GM19395 (cell line): ENCODE data around the gene PUS10.

Experiments
- ATAC-seq: cut with Tn5 transposase; IDR thresholded peaks from one replicate; pipeline ENCODE4 v1.9.1; 2021; ENCODE audit warnings: mild to moderate bottlenecking, moderate library complexity; ENCODE audit not compliant: unreplicated experiment

PUS10 gene

DNA sequence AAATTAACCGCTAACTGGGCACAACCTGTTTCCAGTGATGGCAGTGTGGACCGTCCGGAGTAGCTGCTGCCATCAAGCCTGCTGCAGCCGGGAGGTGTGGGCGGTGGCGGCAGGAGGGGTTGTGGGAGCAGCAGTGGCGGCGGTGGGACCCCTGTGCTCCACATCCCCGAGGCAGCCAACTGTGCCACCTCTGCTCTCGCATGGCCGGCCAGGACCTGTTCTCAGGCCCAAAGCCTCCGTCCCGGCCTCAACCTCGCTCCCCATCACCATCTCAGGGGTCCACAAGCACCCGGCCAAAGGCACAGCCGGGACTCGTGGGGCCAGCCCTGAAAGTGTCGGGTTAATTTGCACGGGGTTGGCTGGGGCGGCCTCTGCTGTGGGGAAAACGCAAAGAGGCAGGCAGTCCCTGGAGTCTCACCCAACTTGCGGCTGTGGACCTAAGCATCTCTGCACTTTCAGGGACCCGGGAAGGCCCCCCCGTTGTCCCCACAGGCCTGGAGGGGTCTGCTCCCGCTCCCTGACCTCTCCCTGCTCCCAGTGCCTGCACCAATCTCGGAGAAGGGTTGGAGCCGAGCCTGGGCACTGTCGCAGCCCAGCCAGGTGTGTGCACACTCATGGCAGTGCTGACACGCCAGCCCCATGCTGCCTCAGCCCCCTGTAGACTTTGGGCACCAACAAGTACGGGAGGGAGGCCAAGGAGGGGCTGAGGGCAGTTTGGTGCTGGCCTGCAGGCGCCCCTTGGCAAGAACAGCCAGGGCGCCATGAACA, 45.0 kb downstream of the PUS10 start:
- no peak for ATAC-seq

- ATAC-seq, result peak; percentile 77
Measured at GRCh38 chr2:60966507-60967405, 51.3 kb downstream of the PUS10 start.

GRCh38 chr2:60965499-60965785, 52.6 kb downstream of the PUS10 start:
- no peak for ATAC-seq

DNA sequence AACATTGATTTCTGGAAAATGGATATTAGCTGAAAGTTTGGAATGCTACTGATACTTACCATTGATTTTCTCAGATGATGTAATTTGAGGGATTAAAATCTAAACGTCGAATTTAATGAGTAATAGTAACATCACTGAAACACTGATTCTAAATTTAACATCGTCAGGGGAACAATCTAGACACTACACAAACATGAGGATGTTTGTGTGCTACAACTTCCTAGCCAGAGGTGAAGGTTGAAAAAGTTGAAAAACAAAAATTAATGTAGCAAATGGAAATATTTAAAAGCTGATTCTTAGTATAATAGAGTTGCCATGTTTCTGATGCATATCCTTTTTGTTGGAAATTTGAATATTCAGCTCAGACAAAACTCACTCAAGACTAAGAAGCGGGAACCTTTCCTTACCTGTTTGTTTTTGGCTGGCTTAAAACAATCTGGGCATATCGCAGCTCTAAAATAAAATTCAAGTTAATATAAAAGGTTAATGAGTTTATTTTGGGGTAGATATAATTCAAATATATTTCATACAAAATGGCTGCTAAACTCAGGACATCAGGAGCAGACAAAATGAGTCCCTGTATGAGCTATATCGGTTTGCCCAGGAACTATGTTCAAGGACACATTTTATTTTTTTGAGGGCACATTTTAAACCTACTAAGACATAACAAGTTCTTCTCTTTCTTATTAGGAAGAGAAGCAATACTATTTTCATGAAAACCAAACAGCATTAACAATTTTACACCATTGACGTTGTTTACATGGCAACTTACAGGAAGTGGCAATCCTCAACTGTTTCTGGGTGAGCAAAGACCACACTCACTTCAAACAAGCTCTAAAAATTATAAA, 53.2 kb downstream of the PUS10 start:
- ATAC-seq, result no peak

GRCh38 chr2:60963190-60963589, 54.9 kb downstream of the PUS10 start:
- no peak for ATAC-seq

- no peak for ATAC-seq
Measured at GRCh38 chr2:60962528-60962927, 55.5 kb downstream of the PUS10 start.

GRCh38 chr2:60961457-60961856, 56.6 kb downstream of the PUS10 start:
- no peak for ATAC-seq

GRCh38 chr2:60960706-60961105, 57.3 kb downstream of the PUS10 start:
- ATAC-seq, result no peak

- no peak for ATAC-seq
Measured at GRCh38 chr2:60959501-60959900, 58.6 kb downstream of the PUS10 start.

- ATAC-seq, result no peak
Measured at GRCh38 chr2:60958800-60959199, 59.3 kb downstream of the PUS10 start.

DNA sequence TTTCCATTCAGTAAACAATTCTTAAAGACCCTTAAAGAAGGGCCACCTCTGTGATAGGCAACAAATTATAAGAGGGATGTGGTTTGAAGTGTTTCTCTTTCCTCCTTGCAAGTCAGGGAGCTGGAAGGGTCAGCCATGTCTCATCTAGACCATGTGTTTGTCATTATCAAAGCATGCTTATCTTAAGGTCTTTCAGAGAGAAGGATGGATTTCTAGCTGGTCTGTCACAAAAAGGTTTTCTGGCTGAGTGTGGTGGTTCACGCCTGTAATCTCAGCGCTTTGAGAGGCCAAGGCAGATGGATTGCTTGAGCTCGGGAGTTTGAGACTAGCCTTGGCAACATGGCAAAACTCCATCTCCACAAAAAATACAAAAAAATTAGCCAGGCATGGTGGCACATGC, 59.7 kb downstream of the PUS10 start:
- ATAC-seq, result no peak

- no peak for ATAC-seq
Measured at GRCh38 chr2:60957643-60958042, 60.4 kb downstream of the PUS10 start.

GRCh38 chr2:60957224-60957623, 60.8 kb downstream of the PUS10 start:
- no peak for ATAC-seq

- ATAC-seq, result no peak
Measured at GRCh38 chr2:60954139-60954538, 63.9 kb downstream of the PUS10 start.

DNA sequence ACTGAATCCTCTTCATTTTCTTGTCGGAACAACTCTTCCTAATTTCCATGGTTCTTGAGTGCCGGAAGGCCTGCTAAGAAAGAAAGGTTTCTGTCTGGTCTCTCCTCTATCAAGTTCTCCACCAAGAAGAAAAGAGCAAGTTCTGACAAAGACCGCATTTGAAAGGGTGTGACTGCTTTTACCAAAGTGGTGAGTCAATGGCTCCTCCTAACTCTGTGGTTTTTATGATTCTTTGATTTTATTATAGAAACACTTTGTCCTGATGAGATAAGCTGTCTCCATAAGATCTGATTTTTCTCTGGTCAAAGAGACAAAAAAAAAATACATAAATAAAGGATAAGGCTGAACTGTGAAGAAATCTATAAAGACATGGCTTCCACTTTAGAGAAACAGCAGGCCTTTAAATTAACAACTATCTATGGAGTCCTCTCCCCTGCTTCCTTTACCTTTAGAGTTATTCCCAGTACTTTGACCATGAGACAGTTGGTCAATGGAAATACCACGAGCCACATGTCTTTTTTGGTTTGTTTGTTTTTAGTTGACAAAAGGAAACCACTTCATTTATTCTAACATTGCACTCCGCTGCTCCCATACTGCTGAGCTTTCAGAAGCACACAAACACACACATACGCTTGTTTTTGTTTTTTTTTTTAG, 69.0 kb downstream of the PUS10 start:
- ATAC-seq, result no peak

DNA sequence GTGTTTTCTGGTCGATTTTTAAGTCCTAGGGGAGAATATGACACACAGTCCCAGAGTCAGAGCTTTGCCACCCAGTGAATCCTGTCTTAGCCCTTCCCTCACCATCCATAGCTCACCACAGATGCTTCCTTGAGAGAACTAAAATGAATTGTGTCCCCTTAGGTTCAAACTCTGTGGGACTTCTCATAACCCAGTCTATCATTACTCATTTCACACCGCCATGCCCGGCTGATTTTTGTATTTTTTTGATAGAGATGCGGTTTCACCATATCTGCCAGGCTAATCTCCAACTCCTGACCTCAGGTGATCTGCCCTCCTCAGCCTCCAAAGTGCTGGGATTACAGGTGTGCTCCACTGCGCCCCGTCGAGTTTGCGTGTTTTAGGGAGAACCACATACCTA, 69.9 kb downstream of the PUS10 start:
- no peak for ATAC-seq

DNA sequence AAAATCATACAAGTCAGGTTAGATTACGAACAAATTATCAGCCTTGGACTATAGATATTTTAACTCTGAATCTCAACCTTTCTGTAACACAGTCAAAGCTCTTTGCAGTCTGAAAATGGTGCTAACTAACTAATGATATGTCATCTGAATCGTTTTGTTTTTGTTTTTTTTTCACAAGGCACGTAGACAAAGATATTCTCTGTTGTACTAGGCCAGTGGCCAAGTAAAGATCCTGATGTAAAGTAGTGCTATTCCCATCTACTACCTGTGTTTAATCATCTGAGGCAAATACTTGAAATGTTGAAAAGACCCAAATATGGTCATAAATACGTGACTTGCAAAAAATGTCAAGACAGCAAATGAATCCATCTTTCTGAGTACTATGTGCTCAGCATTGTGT, 71.0 kb downstream of the PUS10 start:
- no peak for ATAC-seq

DNA sequence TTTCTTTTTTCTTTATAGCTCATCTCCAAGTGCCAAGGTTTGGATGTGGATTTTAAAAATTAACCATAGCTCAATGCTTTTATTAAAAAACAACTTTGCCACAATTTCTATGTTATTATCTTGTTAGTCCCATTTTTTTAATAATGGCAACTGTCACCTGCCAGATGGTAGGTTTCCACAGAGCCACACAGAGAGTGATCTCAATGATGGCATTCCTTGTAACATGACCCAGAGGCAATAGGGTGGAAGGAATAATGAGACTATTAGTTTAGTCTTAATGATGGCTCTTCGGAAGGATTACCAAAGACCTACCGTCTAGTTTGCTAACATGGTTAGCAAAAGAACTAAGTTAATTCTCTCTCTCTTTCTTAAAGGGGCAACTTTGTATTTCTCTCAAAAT, 72.7 kb downstream of the PUS10 start:
- no peak for ATAC-seq

GRCh38 chr2:60939622-60940021, 78.4 kb downstream of the PUS10 start:
- ATAC-seq, result no peak

- ATAC-seq, result no peak
Measured at GRCh38 chr2:60938301-60938700, 79.8 kb downstream of the PUS10 start.

DNA sequence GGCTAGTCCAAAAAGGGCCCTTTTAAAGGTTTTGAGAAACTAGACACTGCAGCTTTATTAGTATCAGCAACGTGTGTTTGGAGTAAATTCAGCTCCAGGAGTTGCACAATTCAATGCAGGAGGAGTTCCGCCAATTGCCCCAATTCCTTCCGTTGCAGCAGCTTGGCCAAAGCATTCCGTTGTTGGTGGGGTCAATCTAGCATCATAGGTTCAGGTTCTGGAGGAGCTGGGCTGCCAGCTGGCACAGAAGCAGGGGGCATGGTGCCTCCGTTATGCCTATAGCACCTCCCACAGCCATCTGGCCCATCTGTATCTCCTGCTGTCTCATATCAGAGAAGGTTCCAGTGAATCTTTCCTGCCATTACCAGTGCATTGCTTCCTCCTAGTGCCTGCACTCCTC, 81.3 kb downstream of the PUS10 start:
- no peak for ATAC-seq
